NCI-H2171 treated with DMSO at 0.1 percent for 48 hours (cell line): ENCODE results near the gene ZNF639.
"Not testable (repeated sequence)": the region's sequence is repeated elsewhere in the genome, so short reads cannot be mapped to it uniquely, and the experiment has no call there.

Experiments used
- DNase-seq: peaks from one replicate; lab custom pipeline; 2025; lab: John Stamatoyannopoulos, UW

ZNF639 gene, protein sequence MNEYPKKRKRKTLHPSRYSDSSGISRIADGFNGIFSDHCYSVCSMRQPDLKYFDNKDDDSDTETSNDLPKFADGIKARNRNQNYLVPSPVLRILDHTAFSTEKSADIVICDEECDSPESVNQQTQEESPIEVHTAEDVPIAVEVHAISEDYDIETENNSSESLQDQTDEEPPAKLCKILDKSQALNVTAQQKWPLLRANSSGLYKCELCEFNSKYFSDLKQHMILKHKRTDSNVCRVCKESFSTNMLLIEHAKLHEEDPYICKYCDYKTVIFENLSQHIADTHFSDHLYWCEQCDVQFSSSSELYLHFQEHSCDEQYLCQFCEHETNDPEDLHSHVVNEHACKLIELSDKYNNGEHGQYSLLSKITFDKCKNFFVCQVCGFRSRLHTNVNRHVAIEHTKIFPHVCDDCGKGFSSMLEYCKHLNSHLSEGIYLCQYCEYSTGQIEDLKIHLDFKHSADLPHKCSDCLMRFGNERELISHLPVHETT

GRCh38 chr3:179322286-179323196 lies at the start of gene ZNF639:
ZNF639 (plus strand) TSS chr3:179323031; CDS start chr3:179328294, 5,263 bp downstream.
- DNase-seq: peak; percentile 92

GRCh38 chr3:179274434-179274833 lies 48.4 kb upstream of the ZNF639 start:
- not testable (repeated sequence) for DNase-seq

- DNase-seq: no peak
Measured at GRCh38 chr3:179276001-179276400, 46.8 kb upstream of the ZNF639 start.

- no peak for DNase-seq
Measured at GRCh38 chr3:179276743-179277142, 46.1 kb upstream of the ZNF639 start.

DNA sequence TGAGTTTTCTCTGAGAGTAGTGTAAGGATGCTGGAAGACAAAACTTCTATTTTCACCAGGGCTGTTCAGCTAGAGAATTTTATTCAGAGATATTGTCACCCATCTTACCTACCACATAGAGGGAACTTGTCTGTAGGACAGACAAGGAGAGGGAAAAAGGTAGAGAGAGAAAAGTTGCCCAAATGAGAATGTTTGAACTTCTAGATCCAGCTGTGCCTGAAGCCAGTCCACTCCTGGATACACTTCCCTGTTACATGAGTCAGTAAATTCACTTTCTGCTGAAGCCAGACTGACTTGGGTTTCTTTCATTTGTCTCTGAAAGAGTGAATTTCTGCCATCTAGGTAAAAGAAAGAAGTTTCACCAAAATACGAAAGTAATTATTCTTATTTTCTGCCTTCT lies 44.7 kb upstream of the ZNF639 start:
- DNase-seq: no peak

DNA sequence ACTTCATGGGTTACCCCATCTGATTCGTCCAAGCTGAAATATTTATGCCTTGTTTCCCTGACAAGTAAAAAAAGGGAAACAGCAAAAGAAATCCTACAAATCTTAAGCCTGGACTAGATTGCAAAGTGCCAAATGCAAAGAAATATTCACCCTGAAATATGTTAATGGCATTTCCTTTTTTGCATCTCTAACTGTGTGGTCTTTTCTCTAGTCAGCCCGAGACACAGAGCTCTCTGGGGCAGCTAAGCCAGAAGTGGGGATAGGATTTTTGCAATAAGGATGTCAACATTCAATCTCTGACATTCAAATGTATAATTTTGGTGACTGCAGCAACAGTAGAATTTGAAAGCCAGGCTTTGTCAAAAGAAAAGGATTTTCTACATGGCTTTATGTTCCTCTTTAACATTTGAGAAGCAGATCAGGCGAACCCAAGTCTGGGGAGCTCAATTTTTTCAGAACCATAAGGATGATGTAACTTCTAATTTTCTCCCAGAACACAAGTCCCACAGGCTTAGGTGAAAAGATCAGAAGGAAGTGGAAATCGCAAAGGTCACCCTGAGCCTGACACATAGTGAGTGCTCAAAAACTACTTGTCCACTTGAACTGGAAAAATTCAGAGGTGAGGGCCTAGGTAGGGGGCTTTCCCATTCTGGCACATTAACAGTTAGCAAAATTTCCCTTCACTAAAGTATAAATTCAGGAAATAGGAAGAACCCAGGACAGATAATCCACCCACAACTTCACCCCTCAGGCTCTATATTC lies 43.7 kb upstream of the ZNF639 start:
- DNase-seq: no peak

DNA sequence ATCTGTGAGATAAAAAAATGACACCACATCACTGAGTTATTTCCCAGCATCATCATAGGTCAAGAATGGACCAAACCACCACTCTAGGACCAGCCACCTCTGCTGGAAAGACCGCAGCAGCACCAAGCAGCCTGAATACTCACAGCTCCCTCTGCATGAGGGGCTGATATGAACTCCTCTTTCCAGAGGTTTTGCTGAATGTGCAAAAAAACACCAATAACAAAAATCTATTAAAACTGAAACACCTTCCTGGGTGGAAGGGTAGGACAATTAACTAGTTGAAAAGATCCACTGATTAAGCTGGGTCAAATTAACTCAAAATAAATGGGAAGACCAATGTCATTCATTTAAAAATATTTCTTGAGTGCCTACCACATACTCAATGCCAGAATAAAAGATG lies 43.0 kb upstream of the ZNF639 start:
- no peak for DNase-seq

DNA sequence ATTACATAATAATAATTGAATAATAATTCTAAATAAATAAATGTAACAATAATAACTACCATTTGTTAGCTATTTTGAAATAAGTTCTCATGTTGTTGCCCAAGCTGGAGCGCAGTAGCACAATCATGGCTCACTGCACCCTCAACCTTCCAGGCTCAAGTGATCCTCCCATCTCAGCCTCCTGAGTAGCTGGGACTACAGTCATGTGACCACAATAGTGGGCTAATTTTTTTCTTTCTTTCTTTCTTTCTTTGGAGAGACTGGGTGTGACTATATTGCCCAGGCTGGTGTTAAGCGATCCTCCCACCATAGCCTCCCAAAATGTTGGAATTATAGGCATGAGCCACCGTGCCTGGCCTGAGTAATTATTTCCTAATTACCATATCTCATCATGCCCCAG lies 41.0 kb upstream of the ZNF639 start:
- no peak for DNase-seq

- DNase-seq: no peak
Measured at GRCh38 chr3:179286331-179286730, 36.5 kb upstream of the ZNF639 start.

DNA sequence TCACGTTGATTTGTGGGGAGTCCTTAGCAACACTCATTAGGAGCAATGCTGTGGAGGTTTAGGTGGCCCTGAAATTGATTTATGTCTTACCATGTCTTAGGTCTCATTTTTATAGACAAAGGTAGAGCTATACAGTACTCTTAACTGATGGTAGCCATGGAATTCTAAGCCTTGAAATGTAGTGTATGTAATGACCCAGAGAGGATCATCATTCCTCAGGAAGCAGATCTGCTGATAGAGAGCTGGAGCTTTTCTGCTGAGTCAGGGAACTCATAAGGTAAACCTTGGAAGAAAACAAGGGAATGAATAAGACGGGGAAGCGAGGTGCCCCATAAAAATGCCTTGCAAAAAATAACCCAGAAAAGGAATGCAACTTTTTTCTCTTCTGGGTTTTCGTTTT lies 34.0 kb upstream of the ZNF639 start:
- DNase-seq: no peak

- no peak for DNase-seq
Measured at GRCh38 chr3:179289295-179289694, 33.5 kb upstream of the ZNF639 start.

- DNase-seq: no peak
Measured at GRCh38 chr3:179292450-179292849, 30.4 kb upstream of the ZNF639 start.

DNA sequence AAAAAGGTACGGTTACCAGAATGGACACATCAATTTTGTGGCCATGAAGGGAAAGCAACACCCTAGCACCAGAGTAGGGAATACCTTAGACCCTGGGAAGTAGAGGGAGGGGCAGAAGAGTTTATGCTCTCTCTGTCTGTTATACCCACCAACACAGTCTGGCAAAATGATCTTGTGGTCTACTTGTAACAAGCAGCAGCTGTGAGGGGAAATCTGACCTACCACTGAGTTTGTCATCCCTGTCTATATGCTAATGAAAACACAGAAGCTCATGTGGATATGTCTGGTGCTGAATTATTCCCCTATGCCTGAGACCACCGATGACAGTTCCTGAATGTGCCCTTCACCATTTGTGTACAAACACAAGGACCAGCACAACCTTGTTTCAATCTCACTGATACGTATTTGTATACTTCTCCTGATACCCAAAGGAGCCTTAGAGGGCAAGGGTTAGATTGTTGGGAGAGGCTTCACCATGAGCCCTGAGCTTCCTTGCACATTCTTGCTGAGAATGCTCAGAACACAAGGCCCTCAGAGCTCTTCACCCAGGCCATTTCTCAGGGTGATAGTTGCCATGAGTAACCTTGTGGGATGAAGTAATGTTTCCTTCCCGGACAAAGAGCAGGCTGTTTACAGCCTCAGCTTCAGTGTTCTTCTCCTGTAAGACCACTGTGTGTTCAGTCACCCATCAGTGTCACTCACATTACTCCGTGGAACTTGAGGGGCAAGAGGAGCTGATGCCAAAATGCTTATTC lies 24.7 kb upstream of the ZNF639 start:
- peak; percentile 33 for DNase-seq

GRCh38 chr3:179299316-179299715 lies 23.5 kb upstream of the ZNF639 start:
- no peak for DNase-seq

GRCh38 chr3:179299999-179300613 lies 22.7 kb upstream of the ZNF639 start:
- no peak for DNase-seq

- DNase-seq: no peak
Measured at GRCh38 chr3:179301645-179302044, 21.2 kb upstream of the ZNF639 start.

DNA sequence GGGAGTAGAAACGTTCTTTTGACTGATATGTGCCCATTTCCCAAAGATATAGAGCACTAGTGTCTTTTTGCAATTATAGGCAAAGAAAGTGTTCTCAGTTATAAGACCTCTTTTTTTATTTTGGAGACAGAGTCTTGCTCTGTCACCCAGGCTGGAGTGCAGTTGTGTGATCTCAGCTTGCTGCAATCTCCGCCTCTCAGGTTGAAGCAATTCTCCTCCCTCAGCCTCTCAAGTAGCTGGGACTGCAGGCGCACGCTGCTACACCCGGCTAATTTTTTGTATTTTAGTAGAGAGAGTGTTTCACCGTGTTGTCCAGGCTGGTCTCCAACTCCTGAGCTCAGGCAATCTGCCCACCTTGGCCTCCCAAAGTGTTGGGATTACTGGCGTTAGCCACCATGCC lies 20.7 kb upstream of the ZNF639 start:
- DNase-seq: no peak

GRCh38 chr3:179304605-179305004 lies 18.2 kb upstream of the ZNF639 start:
- DNase-seq: no peak

GRCh38 chr3:179307362-179307761 lies 15.5 kb upstream of the ZNF639 start:
- not testable (repeated sequence) for DNase-seq

DNA sequence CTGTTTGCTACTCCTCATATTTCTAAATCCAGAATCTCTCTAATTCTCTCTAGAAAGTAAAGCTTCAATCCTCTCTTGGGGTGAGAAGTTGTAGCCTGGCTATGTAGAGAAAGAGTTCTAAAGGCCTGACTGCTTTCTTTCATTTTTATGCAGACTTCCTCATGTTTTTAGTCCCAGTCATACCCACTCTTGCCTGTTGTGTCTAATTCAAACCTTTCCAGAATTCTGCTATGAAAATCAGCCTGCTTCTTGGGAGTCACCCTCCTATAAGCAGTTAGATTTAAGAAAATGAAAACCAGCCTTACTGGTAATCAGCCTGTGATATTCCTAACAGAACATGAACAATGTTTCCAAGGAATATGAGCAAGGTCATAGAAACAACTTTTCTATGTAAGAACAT lies 14.8 kb upstream of the ZNF639 start:
- no peak for DNase-seq
